Loucy (cell line): ENCODE data around the gene PCSK5.

ENCODE experiments used
- H2AFZ ChIP-seq: fragments of 200-600 bp; sonication (generic); 2 replicates; pipeline ENCODE4 v1.6.0; 2016; ENCODE audit warnings: antibody characterized with exemption, mild to moderate bottlenecking, low read length, moderate library complexity
- H3F3A ChIP-seq: fragments of 200-600 bp; 2 replicates; pipeline ENCODE4 v1.6.0; 2016; ENCODE audit warnings: antibody characterized with exemption, low read depth, mild to moderate bottlenecking
- H3K27me3 ChIP-seq: fragments of 200-600 bp; sonication (generic); 2 replicates; pipeline ENCODE4 v1.6.1; 2014; ENCODE audit warnings: low read length, mild to moderate bottlenecking; ENCODE audit not compliant: insufficient read depth, poor library complexity, severe bottlenecking
- H3K36me3 ChIP-seq: fragments of 200-600 bp; sonication (generic); 2 replicates; pipeline ENCODE4 v1.6.1; 2016; ENCODE audit warnings: low read length; ENCODE audit not compliant: insufficient read depth
- H3K4me1 ChIP-seq: fragments of 200-600 bp; sonication (generic); 2 replicates; pipeline ENCODE4 v1.5.1; 2014; ENCODE audit warnings: low read length, mild to moderate bottlenecking; ENCODE audit not compliant: insufficient read depth, poor library complexity, severe bottlenecking
- H3K4me2 ChIP-seq: fragments of 200-600 bp; sonication (generic); 2 replicates; pipeline ENCODE4 v1.6.0; 2014; ENCODE audit warnings: antibody characterized with exemption, low read length, low read depth, mild to moderate bottlenecking; ENCODE audit not compliant: poor library complexity, severe bottlenecking
- H3K4me3 ChIP-seq: fragments of 200-600 bp; sonication (generic); 2 replicates; pipeline ENCODE4 v1.5.1; 2014; ENCODE audit warnings: low read length, mild to moderate bottlenecking, mixed read lengths; ENCODE audit not compliant: poor library complexity, severe bottlenecking
- H3K79me2 ChIP-seq: fragments of 200-600 bp; sonication (generic); 2 replicates; pipeline ENCODE4 v1.6.1; 2014; ENCODE audit warnings: low read length; ENCODE audit not compliant: insufficient read depth
- H3K9ac ChIP-seq: fragments of 200-600 bp; sonication (generic); 2 replicates; pipeline ENCODE4 v1.6.0; 2014; ENCODE audit warnings: mild to moderate bottlenecking, low read depth, low read length, moderate library complexity; ENCODE audit not compliant: poor library complexity, severe bottlenecking
- H3K9me2 ChIP-seq: fragments of 200-600 bp; sonication (generic); replicated peaks from 2 replicates; pipeline ENCODE4 v1.6.1; 2016; ENCODE audit warnings: low read depth, low read length, mixed read lengths
- H3K9me3 ChIP-seq: fragments of 200-600 bp; sonication (generic); 2 replicates; pipeline ENCODE4 v1.6.1; 2014; ENCODE audit warnings: mild to moderate bottlenecking, antibody characterized with exemption, low read length, low read depth; ENCODE audit not compliant: insufficient read depth
- H4K20me1 ChIP-seq: fragments of 200-600 bp; sonication (generic); 2 replicates; pipeline ENCODE4 v1.6.0; 2014; ENCODE audit warnings: antibody characterized with exemption, low read length, mild to moderate bottlenecking; ENCODE audit not compliant: insufficient read depth, poor library complexity, severe bottlenecking
- CTCF ChIP-seq: fragments of 200-600 bp; sonication (generic); conservative IDR thresholded peaks from 2 replicates; pipeline ENCODE4 v1.5.1; 2014; ENCODE audit warnings: mild to moderate bottlenecking, antibody characterized with exemption, low read length
- EZH2phosphoT487 ChIP-seq: fragments of 200-600 bp; IDR thresholded peaks from 2 replicates; pipeline ENCODE4 v1.6.1; 2018; ENCODE audit warnings: antibody characterized with exemption, mild to moderate bottlenecking, moderate library complexity, borderline replicate concordance

PCSK5 gene

DNA sequence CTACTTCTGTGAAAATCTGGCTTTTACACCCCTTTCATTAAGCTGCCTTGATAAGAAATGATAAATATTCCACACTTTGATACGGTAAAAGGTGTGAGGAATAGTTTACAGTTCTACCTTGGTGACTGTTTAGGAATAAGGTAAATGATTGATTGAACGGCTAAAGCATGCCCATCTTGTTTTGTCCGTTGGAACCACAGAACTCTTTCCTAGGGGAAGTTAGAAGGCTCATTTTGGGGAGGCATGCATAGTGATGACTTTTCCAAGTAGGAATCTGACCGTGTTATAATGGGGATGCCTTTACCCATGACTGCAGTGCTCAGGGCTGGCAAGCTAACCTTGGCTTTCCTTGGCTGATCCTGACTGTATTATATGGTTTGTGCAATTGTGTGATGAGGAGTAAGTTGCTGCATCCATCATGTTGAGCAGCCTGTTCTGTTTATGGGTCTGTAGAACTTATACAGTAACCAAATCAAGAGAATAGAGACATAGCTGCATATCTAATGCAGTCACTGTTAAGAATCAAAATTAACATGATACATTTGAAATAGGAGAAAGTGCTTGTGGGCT is 24.5 kb downstream of the PCSK5 start:
- Histone ChIP-seq H3F3A (no peaks in the 10 kb centered on the region), H2AFZ (no peak overlapping the region), H3K9me3 (no peaks in the 10 kb centered on the region), H3K4me1 (no peaks in the 10 kb centered on the region), H3K27me3 (no peaks in the 10 kb centered on the region), H3K36me3 (no peaks in the 10 kb centered on the region), H3K4me3 (no peak overlapping the region), H3K79me2 (no peaks in the 10 kb centered on the region), H3K9ac (no peak overlapping the region), H3K4me2 (no peak overlapping the region), H4K20me1 (no peaks in the 10 kb centered on the region), H3K9me2 (no peaks in the 10 kb centered on the region)
- no peak for TF ChIP-seq CTCF
- no peak for TF ChIP-seq EZH2phosphoT487

DNA sequence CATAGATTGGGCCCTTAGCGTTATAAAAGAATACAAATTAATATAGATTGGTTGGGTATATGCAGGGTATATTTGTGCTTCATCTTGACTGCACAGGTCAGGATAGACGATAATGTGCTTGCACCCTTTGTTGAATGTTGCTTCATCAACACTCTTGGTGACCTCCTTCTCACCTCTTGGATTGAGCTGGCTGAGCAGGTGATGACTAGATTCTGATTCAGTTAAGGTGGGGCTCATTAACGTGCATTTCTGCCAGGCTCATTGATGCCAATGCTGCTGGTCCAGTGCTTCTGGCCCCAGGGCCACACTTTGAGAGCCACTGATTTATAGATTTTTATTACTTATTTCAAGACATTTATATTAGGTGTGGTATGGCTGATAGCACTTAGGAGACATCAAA is 27.7 kb downstream of the PCSK5 start:
- no peaks in the 10 kb centered on the region for H3K79me2 ChIP-seq
- H3K9me3 ChIP-seq = no peaks in the 10 kb centered on the region
- TF ChIP-seq CTCF = no peak
- TF ChIP-seq EZH2phosphoT487 = no peak
- no peak overlapping the region for H2AFZ ChIP-seq
- H3K4me1 ChIP-seq = no peaks in the 10 kb centered on the region
- no peaks in the 10 kb centered on the region for H3K9me2 ChIP-seq
- no peak overlapping the region for H3K4me2 ChIP-seq
- no peaks in the 10 kb centered on the region for H3K27me3 ChIP-seq
- no peaks in the 10 kb centered on the region for H3F3A ChIP-seq
- no peak overlapping the region for H3K4me3 ChIP-seq
- H4K20me1 ChIP-seq = no peaks in the 10 kb centered on the region
- no peaks in the 10 kb centered on the region for H3K36me3 ChIP-seq
- no peak overlapping the region for H3K9ac ChIP-seq

GRCh38 chr9:75918909-75919308 is 28.4 kb downstream of the PCSK5 start:
- no peaks in the 10 kb centered on the region for H3F3A ChIP-seq
- H3K4me1 ChIP-seq = no peaks in the 10 kb centered on the region
- H3K9me3 ChIP-seq = no peaks in the 10 kb centered on the region
- H3K9ac ChIP-seq = no peak overlapping the region
- no peaks in the 10 kb centered on the region for H3K27me3 ChIP-seq
- H3K4me3 ChIP-seq = no peak overlapping the region
- no peak overlapping the region for H2AFZ ChIP-seq
- H3K79me2 ChIP-seq = no peaks in the 10 kb centered on the region
- no peaks in the 10 kb centered on the region for H3K36me3 ChIP-seq
- no peaks in the 10 kb centered on the region for H3K9me2 ChIP-seq
- H3K4me2 ChIP-seq = no peak overlapping the region
- H4K20me1 ChIP-seq = no peaks in the 10 kb centered on the region
- no peak for TF ChIP-seq CTCF
